ENCODE measurements around the gene AGO1. TPM values are rescaled to one million over a fixed set of nuclear protein-coding genes. Genes with fewer than 3 reads are reported as not detected.

Gene AGO1
- total and polyA plus RNA-seq, 2 of the 8 experiments (the other 6 are each of a cell fraction or from before 2014, with no cell fraction given), result 15.1 to 73.7 TPM

DNA sequence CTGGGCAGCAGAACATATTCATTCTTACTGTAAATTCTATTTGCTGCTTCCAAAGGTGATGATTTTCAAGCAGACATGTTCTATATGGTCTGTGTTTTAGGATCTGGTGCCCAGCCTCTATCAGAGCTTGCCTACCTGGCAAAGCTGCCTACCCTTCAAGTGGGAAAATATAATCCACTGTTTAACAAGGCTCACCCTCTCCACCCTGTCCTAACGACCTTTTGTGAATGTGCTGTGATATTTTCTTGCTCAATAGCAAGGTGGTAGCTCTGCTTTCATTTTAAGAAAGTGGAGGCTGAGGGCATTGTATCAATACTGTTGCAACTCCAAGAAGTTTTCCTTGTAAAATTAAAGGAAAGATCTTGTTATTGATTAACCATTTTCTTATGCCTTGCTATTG lies 26.0 kb upstream of the AGO1 start (continued):
- TF ChIP-seq TEAD4 (IDR thresholded peaks at IDR 0.05; ENCODE audit: low read depth, low read length) (no peak), ASH2L (IDR thresholded peaks at IDR 0.05; ENCODE audit: low read length) (no peak)
